HG03066 (cell line): ENCODE data around the gene TMEM200A.

Experiments
- ATAC-seq: cut with Tn5 transposase; IDR thresholded peaks from one replicate; pipeline ENCODE4 v1.9.1; 2021; ENCODE audit warnings: low read depth; ENCODE audit not compliant: unreplicated experiment

Gene TMEM200A

GRCh38 chr6:130473886-130474285, 108.1 kb downstream of the TMEM200A start:
- ATAC-seq, result no peak

DNA sequence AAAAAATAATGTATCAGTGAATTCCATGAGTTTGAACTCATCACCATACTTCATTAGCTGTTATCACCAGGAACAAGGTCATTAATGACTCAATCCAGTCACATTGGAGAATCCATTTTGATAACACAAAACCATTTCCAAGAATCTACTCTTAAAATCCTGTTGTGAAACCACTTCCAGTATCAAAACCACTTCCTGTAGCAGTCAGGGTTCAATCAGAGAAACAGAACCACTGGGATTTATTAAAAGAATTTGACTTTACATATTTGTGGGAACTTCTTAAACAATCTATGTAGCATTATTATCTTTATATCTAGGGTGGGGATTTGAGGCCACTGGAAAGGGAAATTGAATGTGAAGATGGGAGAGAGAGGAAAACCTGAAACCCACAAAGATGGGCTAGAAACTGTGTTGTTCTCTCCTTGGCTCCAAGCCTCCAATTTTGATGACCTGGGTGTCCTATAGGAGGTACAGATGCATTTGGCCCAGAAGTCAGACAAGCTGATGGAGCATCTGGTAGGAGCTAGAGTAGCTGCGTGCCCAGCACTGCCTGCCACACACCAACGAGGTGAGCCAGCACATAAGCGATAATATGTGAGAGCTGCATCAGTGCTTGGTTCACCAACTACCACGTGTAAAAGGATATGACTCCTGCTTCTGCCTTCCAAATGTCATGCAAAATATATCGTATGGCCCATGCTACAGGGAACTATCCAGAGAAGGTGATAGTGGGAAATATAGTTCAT, 117.0 kb downstream of the TMEM200A start:
- ATAC-seq, result no peak

- ATAC-seq, result no peak
These were observed 120.1 kb downstream of the TMEM200A start for GRCh38 chr6:130485870-130486269.

DNA sequence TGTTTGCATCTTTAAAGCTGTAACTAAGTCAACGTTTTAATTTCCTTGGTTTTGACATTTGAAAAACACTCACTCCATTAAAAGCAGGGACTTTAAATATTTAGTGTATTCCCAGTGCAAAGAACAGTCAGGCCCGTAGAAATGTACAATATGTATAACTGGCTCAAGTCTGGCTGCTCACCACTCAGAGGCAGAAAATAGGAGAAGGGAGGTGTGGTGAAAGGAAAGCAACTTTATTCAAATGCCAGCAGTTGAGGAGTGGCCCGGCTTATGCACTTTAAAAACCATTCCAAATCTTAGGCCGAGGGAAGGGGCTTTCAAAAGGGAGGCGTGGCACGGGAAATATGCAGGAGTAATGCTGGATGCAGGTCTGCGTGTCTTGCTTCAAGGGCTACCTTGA, 120.6 kb downstream of the TMEM200A start:
- no peak for ATAC-seq

DNA sequence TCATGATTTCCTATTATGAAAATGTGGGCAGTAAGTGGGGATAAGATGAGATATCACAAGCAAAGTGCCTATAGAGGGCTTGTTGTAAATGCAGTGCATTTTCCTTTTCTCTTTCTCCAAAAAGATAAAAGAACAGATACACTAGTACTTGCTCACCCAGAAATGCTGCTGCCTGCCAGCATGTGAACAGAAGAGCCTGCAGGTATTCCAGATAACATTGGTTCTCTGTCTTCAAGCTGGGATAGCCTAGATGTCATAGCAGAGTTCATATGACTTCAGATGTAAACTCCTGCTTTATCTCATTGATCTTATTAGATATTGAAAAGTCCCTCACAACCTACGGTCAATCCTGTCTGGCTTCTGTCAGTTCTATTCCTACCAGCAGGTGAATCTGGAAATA, 123.7 kb downstream of the TMEM200A start:
- ATAC-seq, result no peak
